ENCODE measurements around the gene RPH3AL. TPM values are rescaled to one million over a fixed set of nuclear protein-coding genes. Genes with fewer than 3 reads are reported as not detected.
"Not testable (repeated sequence)": the region's sequence is repeated elsewhere in the genome, so short reads cannot be mapped to it uniquely, and the experiment has no call there.

Gene RPH3AL
- total and polyA plus RNA-seq, 3 donors from 2014 or later = 4.4 to 13.5 (median 6.5) TPM

GRCh38 chr17:278055-278675 is 74.4 kb downstream of the RPH3AL start:
- intact Hi-C loops (cut with DNase I; ENCODE audit: low total_unique reads) = no loop called here
- 87 to 92% methylated on average over 12 of the region's 12 CpGs for WGBS, 2 donors
- Histone ChIP-seq H3K27me3 (no peaks in the 10 kb centered on the region), H3K9me3 (no peaks in the 10 kb centered on the region), H3K36me3 (ENCODE audit: low read depth, missing control alignments) (no peaks in the 10 kb centered on the region), H3K4me3 (no peak overlapping the region), H3K27ac (no peak overlapping the region), H3K4me1 (no peaks in the 10 kb centered on the region)
- no peak for TF ChIP-seq CTCF (IDR thresholded peaks at IDR 0.05)
- TF ChIP-seq POLR2A (IDR thresholded peaks at IDR 0.05) = no peak
- DNase-seq = no peak

- TF ChIP-seq POLR2A (IDR thresholded peaks at IDR 0.05) (no peak), CTCF (IDR thresholded peaks at IDR 0.05) (no peak)
Observed at GRCh38 chr17:274902-275301, 77.7 kb downstream of the RPH3AL start.

GRCh38 chr17:273981-274832 is 78.4 kb downstream of the RPH3AL start:
- no peaks in the 10 kb centered on the region for H3K36me3 ChIP-seq (ENCODE audit: low read depth, missing control alignments)
- no peak overlapping the region for H3K4me3 ChIP-seq
- no peaks in the 10 kb centered on the region for H3K9me3 ChIP-seq
- no peaks in the 10 kb centered on the region for H3K4me1 ChIP-seq
- DNase-seq = no peak
- no peak overlapping the region for H3K27ac ChIP-seq
- TF ChIP-seq CTCF (IDR thresholded peaks at IDR 0.05) (no peak), POLR2A (IDR thresholded peaks at IDR 0.05) (no peak)
- 91 to 92% methylated on average over 25 to 28 of the region's 28 CpGs for WGBS, 2 donors
- H3K27me3 ChIP-seq = no peaks in the 10 kb centered on the region
- intact Hi-C loops (cut with DNase I; ENCODE audit: low total_unique reads) = no loop called here

More at GRCh38 chr17:274902-275301, 77.7 kb downstream of the RPH3AL start:
- intact Hi-C loops (cut with DNase I; ENCODE audit: low total_unique reads) = no loop called here
- Histone ChIP-seq H3K9me3 (no peaks in the 10 kb centered on the region), H3K27ac (no peak overlapping the region), H3K36me3 (ENCODE audit: low read depth, missing control alignments) (no peaks in the 10 kb centered on the region), H3K4me1 (no peaks in the 10 kb centered on the region), H3K4me3 (no peak overlapping the region), H3K27me3 (no peaks in the 10 kb centered on the region)
- no peak for DNase-seq
- WGBS, 2 donors = 96 to 98% methylated on average over 5 of the region's 5 CpGs

- H3K27ac ChIP-seq; H3K4me1 ChIP-seq; H3K36me3 ChIP-seq (ENCODE audit: low read depth, missing control alignments); H3K4me3 ChIP-seq; intact Hi-C loops (cut with DNase I; ENCODE audit: low total_unique reads); H3K9me3 ChIP-seq; H3K27me3 ChIP-seq; DNase-seq: not testable (repeated sequence)
- WGBS, 2 donors = 80 to 88% methylated on average over 10 to 16 of the region's 26 CpGs
Observed at GRCh38 chr17:272856-273255, 79.8 kb downstream of the RPH3AL start.

GRCh38 chr17:271928-272623 is 80.5 kb downstream of the RPH3AL start:
- WGBS, 2 donors = 96 to 100% methylated on average over 4 of the region's 4 CpGs
- H3K9me3 ChIP-seq; H3K4me3 ChIP-seq; H3K27ac ChIP-seq; H3K4me1 ChIP-seq; H3K36me3 ChIP-seq (ENCODE audit: low read depth, missing control alignments); H3K27me3 ChIP-seq; intact Hi-C loops (cut with DNase I; ENCODE audit: low total_unique reads); DNase-seq: not testable (repeated sequence)

All from testis (tissue), 3 donors.